SH-SY5Y (cell line): ENCODE results near the gene PLEKHO2.

Experiments used
- GATA2 ChIP-seq: IDR thresholded peaks from 2 replicates; pipeline ENCODE4 v1.6.1; 2011; ENCODE audit warnings: mild to moderate bottlenecking, low read depth, low read length
- GATA3 ChIP-seq: IDR thresholded peaks from 2 replicates; pipeline ENCODE4 v1.6.1; 2011; ENCODE audit warnings: low read depth, mild to moderate bottlenecking, low read length, moderate library complexity

- no peak for TF ChIP-seq GATA2
- no peak for TF ChIP-seq GATA3
These were observed at the start of gene PLEKHO2 for GRCh38 chr15:64841344-64842095.
